Prostate gland (tissue), 2 donors: Measurements from ENCODE around the gene UBE2H.
"Not testable (repeated sequence)": the region's sequence is repeated elsewhere in the genome, so short reads cannot be mapped to it uniquely, and the experiment has no call there.

ENCODE experiments used
- POLR2AphosphoS5 ChIP-seq: sonication (generic); formaldehyde crosslinking; IDR thresholded peaks from one replicate; pipeline ENCODE4 v1.6.1; 2017; ENCODE audit warnings: antibody characterized with exemption
- TF ChIP-seq, protein P1 (sequence below), 4 experiments: fragments of 200-600 bp in 2 of 4; fragments of 450-650 bp in 2 of 4; sonication (generic) in 2 of 4; IDR thresholded peaks; 1 replicate in 3 of 4; 2 replicates in 1 of 4; pipeline ENCODE4 v1.5.1; 2016 to 2019; ENCODE audit warnings: antibody characterized with exemption in 4 of 4, mild to moderate bottlenecking in 2 of 4, moderate library complexity in 2 of 4

DNA sequence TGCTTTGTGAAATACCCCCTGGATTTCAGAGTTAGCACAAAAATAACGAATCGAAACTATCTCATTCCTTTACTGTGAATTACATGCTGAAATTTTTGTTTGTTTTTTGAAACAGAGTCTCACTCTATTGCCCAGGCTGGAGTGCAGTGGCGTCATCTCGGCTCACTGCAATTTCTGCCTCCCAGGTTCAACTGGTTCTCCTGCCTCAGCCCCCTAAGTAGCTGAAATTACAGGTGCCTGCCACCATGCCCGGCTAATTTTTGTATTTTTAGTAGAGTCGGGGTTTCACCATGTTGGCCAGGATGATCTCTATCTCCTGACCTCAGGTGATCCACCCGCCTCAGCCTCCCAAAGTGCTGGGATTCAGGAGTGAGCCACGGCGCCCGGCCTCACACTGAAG, 125.9 kb downstream of the UBE2H start:
- TF ChIP-seq, protein P1, sequence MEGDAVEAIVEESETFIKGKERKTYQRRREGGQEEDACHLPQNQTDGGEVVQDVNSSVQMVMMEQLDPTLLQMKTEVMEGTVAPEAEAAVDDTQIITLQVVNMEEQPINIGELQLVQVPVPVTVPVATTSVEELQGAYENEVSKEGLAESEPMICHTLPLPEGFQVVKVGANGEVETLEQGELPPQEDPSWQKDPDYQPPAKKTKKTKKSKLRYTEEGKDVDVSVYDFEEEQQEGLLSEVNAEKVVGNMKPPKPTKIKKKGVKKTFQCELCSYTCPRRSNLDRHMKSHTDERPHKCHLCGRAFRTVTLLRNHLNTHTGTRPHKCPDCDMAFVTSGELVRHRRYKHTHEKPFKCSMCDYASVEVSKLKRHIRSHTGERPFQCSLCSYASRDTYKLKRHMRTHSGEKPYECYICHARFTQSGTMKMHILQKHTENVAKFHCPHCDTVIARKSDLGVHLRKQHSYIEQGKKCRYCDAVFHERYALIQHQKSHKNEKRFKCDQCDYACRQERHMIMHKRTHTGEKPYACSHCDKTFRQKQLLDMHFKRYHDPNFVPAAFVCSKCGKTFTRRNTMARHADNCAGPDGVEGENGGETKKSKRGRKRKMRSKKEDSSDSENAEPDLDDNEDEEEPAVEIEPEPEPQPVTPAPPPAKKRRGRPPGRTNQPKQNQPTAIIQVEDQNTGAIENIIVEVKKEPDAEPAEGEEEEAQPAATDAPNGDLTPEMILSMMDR (IDR thresholded peaks at IDR 0.05): not testable (repeated sequence)
- TF ChIP-seq POLR2AphosphoS5: not testable (repeated sequence)
